Mononuclear cell (primary cell): ENCODE measurements around the gene GPHA2. TPM values are rescaled to one million over a fixed set of nuclear protein-coding genes. Genes with fewer than 3 reads are reported as not detected.

Source experiments
- H3K27me3 ChIP-seq: 2 replicates; pipeline ENCODE4 v1.6.0; 2011; ENCODE audit warnings: low read length, control low read depth; ENCODE audit not compliant: insufficient read depth
- H3K4me1 ChIP-seq: 2 replicates; pipeline ENCODE4 v1.5.1; 2011; ENCODE audit warnings: mild to moderate bottlenecking, low read length, control low read depth; ENCODE audit not compliant: insufficient read depth
- H3K4me3 ChIP-seq: 2 replicates; pipeline ENCODE4 v1.5.1; 2011; ENCODE audit warnings: mild to moderate bottlenecking, low read length, moderate library complexity
- H3K9me3 ChIP-seq: 2 replicates; pipeline ENCODE4 v1.5.1; 2011; ENCODE audit warnings: low read depth, mild to moderate bottlenecking, control low read depth, low read length
- total RNA-seq: library from RNA; depleted of rRNA; stranded (reverse); fragments of >200 nt; gene quantifications from one replicate; pipeline ENCODE4 v1.2.3, GENCODE V29; 2012

Gene GPHA2
- total RNA-seq, 1 donor = not detected

DNA sequence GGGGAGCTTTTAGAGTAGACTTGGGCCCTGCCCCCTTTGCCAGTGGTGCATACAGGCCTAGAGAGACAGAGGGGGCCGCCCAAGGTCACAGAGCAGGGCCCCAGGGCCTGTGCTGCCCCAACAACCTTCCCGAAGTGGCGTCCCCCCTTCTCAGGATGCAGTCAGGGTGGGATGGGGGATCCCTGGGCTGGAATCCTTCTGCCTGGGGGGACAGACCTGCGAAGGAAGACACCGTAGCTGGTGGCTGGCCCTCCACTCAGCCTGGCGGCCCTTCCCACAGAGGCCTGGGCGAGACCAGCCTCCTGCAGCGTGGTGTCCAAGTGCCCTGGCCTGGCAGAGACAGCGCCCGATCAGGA, 42.9 kb downstream of the GPHA2 start:
- H3K9me3 ChIP-seq = no peaks in the 10 kb centered on the region
- no peaks in the 10 kb centered on the region for H3K27me3 ChIP-seq
- H3K4me1 ChIP-seq = peaks cover 36% of the 10 kb centered on the region
- H3K4me3 ChIP-seq = no peak overlapping the region

DNA sequence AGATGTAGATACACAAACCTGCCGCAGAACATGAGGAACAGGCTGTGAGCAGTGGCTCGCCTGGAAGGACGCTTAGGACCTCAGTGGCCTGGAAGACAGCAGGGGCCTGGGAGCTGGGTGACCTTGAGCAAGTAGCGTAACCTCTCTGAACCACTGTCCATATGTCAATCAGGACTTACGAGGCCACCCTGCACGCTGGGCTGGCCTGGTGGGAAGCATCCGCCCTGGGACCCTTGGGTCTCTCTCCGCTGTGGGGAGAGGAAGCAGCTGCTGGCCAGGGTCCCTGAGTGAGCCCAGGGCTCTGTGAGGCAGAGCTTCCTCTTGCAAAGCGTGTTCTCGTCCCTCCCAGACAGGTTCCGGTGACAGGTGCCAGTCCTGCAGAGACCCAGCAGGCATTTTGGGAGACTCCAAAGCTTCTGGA, 43.3 kb downstream of the GPHA2 start:
- Histone ChIP-seq H3K9me3 (no peaks in the 10 kb centered on the region), H3K4me1 (peaks cover 40% of the 10 kb centered on the region), H3K27me3 (no peaks in the 10 kb centered on the region), H3K4me3 (no peak overlapping the region)

DNA sequence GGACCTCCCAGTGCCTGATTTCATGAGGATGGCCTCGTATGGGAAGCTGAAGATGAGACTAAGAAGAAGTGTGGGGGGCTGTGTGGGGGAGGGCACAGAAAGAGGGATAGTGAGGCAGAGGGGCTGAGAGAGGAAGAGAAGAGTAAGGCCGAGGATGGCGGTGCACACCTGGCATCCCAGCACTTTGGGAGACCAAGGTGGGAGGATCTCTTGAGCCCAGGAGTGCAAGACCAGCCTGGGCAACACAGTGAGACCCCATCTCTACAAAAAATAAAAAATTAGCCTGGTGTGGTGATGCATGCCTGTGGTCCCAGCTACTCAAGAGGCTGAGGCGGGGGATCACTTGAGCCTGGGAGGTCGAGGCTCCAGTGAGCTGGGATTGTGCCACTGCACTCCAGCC, 43.8 kb downstream of the GPHA2 start:
- no peaks in the 10 kb centered on the region for H3K27me3 ChIP-seq
- no peaks in the 10 kb centered on the region for H3K9me3 ChIP-seq
- peaks cover 45% of the 10 kb centered on the region for H3K4me1 ChIP-seq
- H3K4me3 ChIP-seq = no peak overlapping the region

DNA sequence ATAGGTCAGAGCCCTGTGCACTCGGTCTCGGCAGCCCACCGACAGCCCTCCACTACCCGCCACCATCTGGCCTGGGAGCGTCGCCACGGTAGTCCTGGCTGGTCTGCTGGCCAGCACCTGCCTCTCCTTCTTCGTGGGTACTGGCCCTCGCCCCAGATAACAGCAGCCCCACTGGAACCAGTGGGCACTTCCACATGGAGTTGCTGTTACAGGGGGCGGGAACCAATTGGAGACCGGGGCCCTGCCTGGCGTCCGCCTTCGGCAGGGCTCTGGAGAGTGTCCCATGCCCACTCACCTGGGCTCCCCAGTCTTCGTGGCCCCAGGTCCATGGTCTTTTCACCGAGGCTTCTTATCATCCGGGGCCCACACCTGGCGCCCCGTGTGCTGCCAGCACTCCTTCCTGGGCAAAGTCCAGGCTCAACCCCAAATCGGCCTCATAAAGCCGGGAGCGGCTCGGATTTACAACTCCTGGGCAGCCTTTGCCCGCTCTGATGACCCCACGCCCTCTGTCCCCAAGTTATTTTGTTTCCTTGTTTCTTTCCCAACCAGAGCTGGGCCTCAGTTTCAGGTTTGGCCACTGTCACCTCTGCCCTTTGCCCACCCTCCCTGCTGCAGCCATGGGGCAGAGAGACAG, 44.4 kb downstream of the GPHA2 start:
- no peaks in the 10 kb centered on the region for H3K27me3 ChIP-seq
- no peaks in the 10 kb centered on the region for H3K9me3 ChIP-seq
- no peak overlapping the region for H3K4me3 ChIP-seq
- peaks cover 48% of the 10 kb centered on the region for H3K4me1 ChIP-seq

DNA sequence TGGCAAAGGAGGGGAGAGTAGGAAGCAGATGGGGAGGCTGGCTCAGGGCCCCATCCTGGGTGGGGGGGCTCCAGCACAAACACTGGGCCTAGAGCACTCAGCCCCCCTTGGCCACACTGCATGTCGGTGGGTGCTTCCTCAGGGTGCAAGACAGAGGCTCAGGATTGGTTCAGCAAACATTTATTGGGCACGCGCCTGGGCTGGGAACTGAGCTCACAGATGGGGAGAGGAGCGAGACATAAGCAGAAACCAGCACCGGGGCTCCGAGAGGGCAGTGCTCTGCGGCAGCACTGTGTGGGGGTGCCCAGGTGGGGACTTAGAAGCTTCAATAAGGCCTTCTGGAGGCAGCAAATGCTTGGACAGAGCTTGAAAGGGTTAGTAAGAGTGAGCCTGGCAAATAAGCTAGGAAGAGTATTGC, 45.2 kb downstream of the GPHA2 start:
- Histone ChIP-seq H3K9me3 (no peaks in the 10 kb centered on the region), H3K4me1 (peaks cover 56% of the 10 kb centered on the region), H3K4me3 (no peak overlapping the region), H3K27me3 (no peaks in the 10 kb centered on the region)

DNA sequence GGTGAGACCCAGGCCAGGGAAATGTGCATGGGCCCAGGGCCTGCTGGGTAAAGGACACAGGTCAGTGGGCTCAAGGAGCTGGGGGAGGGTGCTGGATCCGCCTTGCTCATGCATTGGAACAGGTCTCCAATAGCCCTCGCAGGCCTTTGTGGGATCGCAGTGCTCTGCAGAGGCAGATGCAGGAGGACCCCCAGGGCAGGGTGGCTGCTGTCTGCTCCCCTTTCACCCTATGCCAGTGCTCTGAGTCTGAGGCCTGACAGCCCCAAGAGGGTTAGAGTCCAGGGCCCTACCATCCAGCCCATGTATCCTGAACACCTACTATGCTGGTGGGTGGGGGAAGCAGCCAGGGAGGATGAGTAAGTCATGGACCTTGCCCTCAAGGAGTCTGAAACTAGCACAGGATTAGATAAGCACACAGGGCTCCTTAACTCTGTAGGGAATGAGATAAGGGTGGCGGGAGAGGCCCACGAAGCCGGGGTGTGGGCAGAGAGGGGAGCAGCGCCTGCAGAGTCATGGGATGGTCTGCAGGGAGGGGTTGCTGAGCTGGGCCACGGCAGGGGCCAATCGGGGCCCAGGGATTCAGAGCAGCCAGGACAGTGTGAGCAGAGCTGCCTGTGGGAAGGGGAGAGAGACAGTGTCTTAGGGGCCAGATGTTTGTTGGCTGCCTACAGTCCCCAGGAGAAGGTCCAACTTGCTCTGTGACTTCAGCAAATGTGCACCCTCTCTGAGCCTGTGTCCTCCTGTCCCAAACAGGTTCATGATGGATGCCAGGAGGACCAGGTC, 46.8 kb downstream of the GPHA2 start:
- peaks cover 60% of the 10 kb centered on the region for H3K4me1 ChIP-seq
- no peaks in the 10 kb centered on the region for H3K9me3 ChIP-seq
- no peaks in the 10 kb centered on the region for H3K27me3 ChIP-seq
- no peak overlapping the region for H3K4me3 ChIP-seq

DNA sequence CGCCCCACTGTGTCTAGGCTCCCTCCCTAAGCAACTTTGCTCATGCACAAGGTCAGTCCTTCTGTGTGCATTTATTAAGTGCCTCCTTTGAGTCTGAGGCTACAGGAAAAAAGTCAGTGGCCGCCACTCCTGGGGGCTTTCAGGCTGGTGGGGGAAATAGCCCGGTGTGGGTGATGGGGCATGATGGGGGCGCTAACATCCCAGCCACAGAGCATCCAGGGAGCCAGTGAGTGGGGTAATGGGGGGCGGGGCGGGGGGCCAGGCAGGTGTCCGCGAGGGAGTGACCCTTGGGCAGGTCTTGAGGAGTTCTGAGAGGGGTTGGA, 47.3 kb downstream of the GPHA2 start:
- Histone ChIP-seq H3K27me3 (no peaks in the 10 kb centered on the region), H3K4me3 (no peak overlapping the region), H3K9me3 (no peaks in the 10 kb centered on the region), H3K4me1 (peaks cover 55% of the 10 kb centered on the region)

DNA sequence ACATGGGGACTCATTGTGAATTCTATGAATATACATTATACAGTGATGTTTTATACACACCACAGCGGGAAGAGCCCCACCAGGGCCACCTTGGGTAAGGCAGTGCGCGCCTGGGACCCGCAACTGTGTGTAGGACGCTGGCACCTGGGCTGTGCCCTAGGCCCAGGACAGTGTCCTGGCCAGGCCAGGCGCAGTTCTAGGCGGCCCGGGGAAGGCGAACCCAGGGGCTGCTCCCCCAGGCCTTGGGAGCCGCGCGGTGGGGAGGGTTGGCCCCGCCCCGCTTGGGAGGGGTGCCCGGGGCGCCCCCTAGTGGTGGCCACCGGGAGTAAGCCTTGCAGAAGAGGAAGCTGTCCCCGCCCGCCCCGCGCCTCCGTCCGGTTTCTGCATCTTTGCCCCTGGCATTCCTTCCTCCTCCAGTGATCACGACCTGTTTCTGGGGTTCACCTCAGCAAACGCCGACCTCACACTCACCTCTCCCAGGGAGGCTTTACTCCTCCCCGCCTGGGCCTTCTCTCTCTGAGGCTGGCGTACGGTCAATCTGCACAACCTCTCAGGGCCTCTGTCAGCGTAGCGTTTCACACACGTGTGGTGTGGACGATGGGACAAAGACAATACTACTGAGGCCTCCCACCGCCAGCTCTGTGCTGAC, 47.8 kb downstream of the GPHA2 start:
- H3K4me1 ChIP-seq = peaks cover 51% of the 10 kb centered on the region
- no peaks in the 10 kb centered on the region for H3K27me3 ChIP-seq
- H3K4me3 ChIP-seq = no peak overlapping the region
- H3K9me3 ChIP-seq = no peaks in the 10 kb centered on the region

DNA sequence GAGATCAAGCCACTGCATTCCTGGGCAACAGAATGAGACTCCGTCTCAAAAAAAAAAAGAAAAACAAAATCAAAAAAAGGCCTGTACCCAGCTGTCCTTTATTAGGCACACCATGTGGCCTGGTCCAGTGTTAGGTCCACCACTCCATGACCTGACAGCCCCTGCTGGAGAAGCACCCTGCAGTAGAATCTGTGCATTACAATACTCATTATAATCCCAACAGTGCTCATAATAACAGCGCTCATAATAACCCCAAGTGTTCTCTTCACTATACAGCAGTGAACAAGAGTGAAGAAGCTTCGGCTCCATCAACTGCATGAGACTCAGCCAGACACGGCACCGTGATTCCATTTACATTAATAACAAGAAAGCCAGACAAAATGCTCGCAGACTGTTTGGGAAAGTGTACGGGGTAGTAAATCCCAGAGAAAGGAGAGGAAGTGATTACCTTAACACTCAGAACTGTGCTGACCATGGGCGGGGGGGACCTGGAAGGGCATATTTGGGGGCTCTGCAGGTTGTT, 48.4 kb downstream of the GPHA2 start:
- H3K4me1 ChIP-seq = peaks cover 45% of the 10 kb centered on the region
- H3K27me3 ChIP-seq = no peaks in the 10 kb centered on the region
- H3K4me3 ChIP-seq = no peak overlapping the region
- H3K9me3 ChIP-seq = no peaks in the 10 kb centered on the region

DNA sequence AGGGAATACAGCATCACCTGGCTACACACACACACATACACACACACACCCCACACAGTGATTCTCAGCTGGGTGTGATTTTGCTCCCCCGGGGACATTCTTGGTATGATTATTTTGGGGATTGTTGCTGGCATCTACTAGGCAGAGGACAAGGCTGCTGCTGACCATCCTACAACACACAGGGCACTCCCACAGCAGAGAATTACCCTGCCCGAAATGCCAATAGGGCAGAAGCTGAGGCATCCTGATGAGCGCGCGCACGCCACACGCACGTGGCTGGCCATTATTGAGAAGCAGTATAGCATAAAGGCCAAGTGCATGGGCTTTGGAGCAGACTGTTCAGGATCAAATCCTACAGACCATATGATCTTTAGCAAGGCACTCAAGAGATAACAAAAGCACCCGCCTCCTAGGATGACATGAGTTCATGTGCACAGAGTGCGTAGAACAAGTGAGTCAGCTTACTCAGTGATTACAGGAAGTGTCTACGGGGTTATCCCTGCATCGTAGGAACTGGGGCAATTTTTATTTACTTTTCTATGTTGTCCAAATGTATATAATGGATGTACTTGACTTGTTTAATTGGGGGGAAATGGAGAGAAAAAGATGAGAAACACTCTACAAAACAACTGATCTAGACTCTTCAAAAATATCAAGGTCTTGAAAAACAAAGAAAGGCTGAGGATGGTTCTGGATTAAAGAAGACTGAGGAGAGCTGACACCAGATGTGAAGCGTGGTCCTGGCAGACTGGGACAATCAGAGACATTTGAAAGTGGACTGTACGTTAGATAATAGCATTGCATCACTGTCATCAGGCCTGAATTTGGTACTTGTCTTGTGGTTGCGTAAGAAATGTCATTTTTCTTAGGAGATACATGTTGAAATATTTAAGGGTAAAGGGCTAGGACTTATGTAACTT, 50.1 kb downstream of the GPHA2 start:
- Histone ChIP-seq H3K4me3 (no peak overlapping the region), H3K4me1 (peaks cover 55% of the 10 kb centered on the region), H3K27me3 (no peaks in the 10 kb centered on the region), H3K9me3 (no peaks in the 10 kb centered on the region)

Other genes starting within 250 kb of the GPHA2 start
- gene NRXN2, start 212.7 kb downstream of the GPHA2 start, total RNA-seq = 0.73 TPM
- gene RASGRP2, start 191.8 kb downstream of the GPHA2 start, total RNA-seq = 126 TPM
- gene PYGM, start 175.9 kb downstream of the GPHA2 start, total RNA-seq = 4.8 TPM
- gene SF1, start 157.4 kb downstream of the GPHA2 start, total RNA-seq = 773 TPM
- 41.6 TPM for gene MAP4K2, start 132.7 kb downstream of the GPHA2 start, total RNA-seq
- 4.0 TPM for gene MEN1, start 125.3 kb downstream of the GPHA2 start, total RNA-seq
- 1.7 TPM for gene CDC42BPG, start 91.2 kb downstream of the GPHA2 start, total RNA-seq
- gene EHD1, start 57.3 kb downstream of the GPHA2 start, total RNA-seq = 183 TPM
- gene ATG2A, start 18.7 kb downstream of the GPHA2 start, total RNA-seq = 80.2 TPM
- 5.8 TPM for gene PPP2R5B, start 11.2 kb downstream of the GPHA2 start, total RNA-seq
- not detected for gene MAJIN, start 36.2 kb upstream of the GPHA2 start, total RNA-seq
- not detected for gene BATF2, start 61.1 kb upstream of the GPHA2 start, total RNA-seq
- gene ARL2, start 78.3 kb upstream of the GPHA2 start, total RNA-seq = 14.2 TPM
- 12.9 TPM for gene SNX15, start 91.5 kb upstream of the GPHA2 start, total RNA-seq
- 0.52 TPM for gene SAC3D1, start 105.3 kb upstream of the GPHA2 start, total RNA-seq
- 6.6 TPM for gene NAALADL1, start 122.7 kb upstream of the GPHA2 start, total RNA-seq
- not detected for gene CDCA5, start 148.1 kb upstream of the GPHA2 start, total RNA-seq
- gene ZFPL1, start 148.3 kb upstream of the GPHA2 start, total RNA-seq = 17.6 TPM
- gene VPS51, start 160.3 kb upstream of the GPHA2 start, total RNA-seq = 397 TPM
- 9.1 TPM for gene TM7SF2, start 176.0 kb upstream of the GPHA2 start, total RNA-seq
- 5.7 TPM for gene ZNHIT2, start 181.8 kb upstream of the GPHA2 start, total RNA-seq
- 338 TPM for gene FAU, start 186.2 kb upstream of the GPHA2 start, total RNA-seq
- gene MRPL49, start 186.4 kb upstream of the GPHA2 start, total RNA-seq = 40.7 TPM
- gene SYVN1, start 198.6 kb upstream of the GPHA2 start, total RNA-seq = 23.6 TPM
- gene SPDYC, start 234.3 kb upstream of the GPHA2 start, total RNA-seq = not detected
- 76.2 TPM for gene CAPN1, start 246.0 kb upstream of the GPHA2 start, total RNA-seq